ENCODE data around the gene CREG1. TPM values are rescaled to one million over a fixed set of nuclear protein-coding genes. Genes with fewer than 3 reads are reported as not detected.

The CREG1 gene
- total and polyA plus RNA-seq, 8 donors: 21.4 to 48.1 (median 40.1) TPM

GRCh38 chr1:167516404-167517388 is 36.9 kb downstream of the CREG1 start:
- intact Hi-C loops (cut with DNase I): no loop called here
- no peak for FAIRE-seq
- TF ChIP-seq CTCF (IDR thresholded peaks at IDR 0.05): no peak
- no peaks in the 10 kb centered on the region for H3K9me3 ChIP-seq
- H3K27me3 ChIP-seq: peaks cover 0 to 3% (median 0%) of the 10 kb centered on the region in 4 donors
- DNase-seq: no peak
- no peaks in the 10 kb centered on the region for H3K4me1 ChIP-seq
- no peaks in the 10 kb centered on the region for H3K36me3 ChIP-seq
- no peak for ATAC-seq
- H3K27ac ChIP-seq: no peak overlapping the region
- H3K4me3 ChIP-seq: no peak overlapping the region
- WGBS, 2 donors: 79 to 84% methylated on average over 19 of the region's 19 CpGs

DNA sequence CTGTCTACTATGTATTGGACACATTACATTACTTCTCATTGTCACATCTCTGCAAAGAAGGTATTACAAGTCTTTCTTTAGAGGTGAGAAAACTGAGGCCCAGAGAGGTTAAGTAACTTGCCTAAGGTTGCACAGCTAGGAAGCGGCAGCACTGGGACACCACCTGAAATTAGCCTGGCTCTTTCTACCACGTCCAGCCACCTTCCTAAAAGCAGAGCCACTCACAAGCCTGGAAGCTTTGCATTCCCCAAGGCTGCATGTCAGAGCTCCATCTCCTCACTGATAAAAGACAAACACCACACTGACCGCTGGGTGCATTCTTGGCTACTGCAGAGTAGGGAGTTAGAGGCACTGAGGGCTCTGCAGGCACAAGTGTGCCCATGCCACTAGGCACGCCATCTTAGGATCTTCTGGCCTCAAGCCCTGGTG is 37.7 kb downstream of the CREG1 start:
- Histone ChIP-seq H3K27ac (no peak overlapping the region), H3K4me3 (no peak overlapping the region), H3K9me3 (no peaks in the 10 kb centered on the region), H3K36me3 (no peaks in the 10 kb centered on the region), H3K4me1 (no peaks in the 10 kb centered on the region), H3K27me3 (peaks cover 0 to 3% (median 0%) of the 10 kb centered on the region in 4 donors)
- no peak for TF ChIP-seq CTCF (IDR thresholded peaks at IDR 0.05)
- no peak for DNase-seq
- intact Hi-C loops (cut with DNase I): no loop called here
- no peak for FAIRE-seq
- WGBS, 2 donors: 76 to 80% methylated on average over 4 of the region's 4 CpGs
- ATAC-seq: no peak

DNA sequence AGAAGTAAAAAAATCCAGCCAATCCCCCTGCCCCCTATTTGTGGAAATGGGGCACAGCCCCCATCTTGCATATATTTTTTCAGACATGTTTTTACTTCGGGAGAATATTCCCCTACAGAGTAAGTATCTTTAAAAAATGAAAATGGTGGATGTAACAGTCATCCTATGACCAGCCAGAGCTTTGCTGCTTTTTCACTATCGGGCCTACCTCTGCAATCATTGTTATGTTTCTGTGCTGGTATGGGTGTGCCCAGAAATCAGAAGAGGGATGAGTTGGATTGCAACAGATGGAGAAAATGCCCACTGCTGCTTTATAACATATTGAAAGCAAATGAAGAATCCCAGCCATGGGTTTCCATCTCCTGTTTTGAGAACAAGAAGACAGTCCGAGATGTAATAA is 38.1 kb downstream of the CREG1 start:
- no peak for DNase-seq
- Histone ChIP-seq H3K27ac (no peak overlapping the region), H3K27me3 (peaks cover 0 to 3% (median 0%) of the 10 kb centered on the region in 4 donors), H3K9me3 (no peaks in the 10 kb centered on the region), H3K4me1 (no peaks in the 10 kb centered on the region), H3K4me3 (no peak overlapping the region), H3K36me3 (no peaks in the 10 kb centered on the region)
- ATAC-seq: no peak
- TF ChIP-seq CTCF (IDR thresholded peaks at IDR 0.05): no peak
- no peak for FAIRE-seq
- intact Hi-C loops (cut with DNase I): no loop called here
- WGBS, 2 donors: 82 to 85% methylated on average over 3 of the region's 3 CpGs

- no peak for FAIRE-seq
- Histone ChIP-seq H3K4me1 (no peaks in the 10 kb centered on the region), H3K4me3 (no peak overlapping the region), H3K36me3 (no peaks in the 10 kb centered on the region), H3K27me3 (peaks cover 0 to 3% (median 0%) of the 10 kb centered on the region in 4 donors), H3K9me3 (no peaks in the 10 kb centered on the region), H3K27ac (no peak overlapping the region)
- intact Hi-C loops (cut with DNase I): no loop called here
- DNase-seq: no peak
- 81 to 88% methylated on average over 9 of the region's 9 CpGs for WGBS, 2 donors
- ATAC-seq: no peak
- no peak for TF ChIP-seq CTCF (IDR thresholded peaks at IDR 0.05)
These were observed 39.3 kb downstream of the CREG1 start for GRCh38 chr1:167514288-167514687.
